IMR-90 (cell line): ENCODE measurements around the gene CLNK. TPM values are rescaled to one million over a fixed set of nuclear protein-coding genes. Genes with fewer than 3 reads are reported as not detected.

Experiments used
- ATAC-seq: fragments of 200-7000 bp; cut with Tn5 transposase; 2 replicates; pipeline ENCODE4 v1.9.1; 2020; ENCODE audit warnings: low read depth, mild to moderate bottlenecking, moderate library complexity
- BruUV-seq: library from RNA; stranded (reverse); fragments of 400-500 nt; replicated peaks from 2 replicates; lab custom pipeline; 2021; lab: Mats Ljungman, UMichigan
- CTCF ChIA-PET: fragments of 300-600 bp; formaldehyde crosslinking; extraction: SDS; loops from one replicate; lab custom pipeline; 2021; ENCODE audit warnings: antibody characterized with exemption; lab: Yijun Ruan, JAX
- POLR2A ChIA-PET: fragments of 300-600 bp; sonication (Branson Sonifier 250); formaldehyde crosslinking; loops from one replicate; lab custom pipeline; 2022; ENCODE audit warnings: antibody characterized with exemption; ENCODE audit not compliant: unreplicated experiment; lab: Charles Lee
- DNase-seq: peaks from one replicate; pipeline ENCODE4 v3.0.0; 2013
- H2AFZ ChIP-seq: replicated peaks from 2 replicates; pipeline ENCODE3; 2013; ENCODE audit warnings: low read length, mild to moderate bottlenecking; ENCODE audit not compliant: poor library complexity
- H2AK5ac ChIP-seq: 2 replicates; pipeline ENCODE4 v1.6.1; 2013; ENCODE audit warnings: low read depth, low read length, inconsistent platforms
- H2AK9ac ChIP-seq: replicated peaks from 2 replicates; pipeline ENCODE3; 2013; ENCODE audit warnings: mild to moderate bottlenecking, low read depth, low read length, moderate library complexity; ENCODE audit not compliant: poor library complexity
- H2BK120ac ChIP-seq: 2 replicates; pipeline ENCODE4 v1.6.1; 2013; ENCODE audit warnings: low read depth, low read length, inconsistent platforms
- H2BK15ac ChIP-seq: 3 replicates; pipeline ENCODE4 v1.6.1; 2013; ENCODE audit warnings: low read depth, low read length, inconsistent platforms
- H2BK20ac ChIP-seq: 2 replicates; pipeline ENCODE4 v1.6.1; 2013; ENCODE audit warnings: low read depth, mild to moderate bottlenecking, inconsistent platforms, low read length, moderate library complexity
- H2BK5ac ChIP-seq: 2 replicates; pipeline ENCODE4 v1.6.1; 2013; ENCODE audit warnings: mild to moderate bottlenecking, low read depth, low read length, inconsistent platforms; ENCODE audit not compliant: poor library complexity, severe bottlenecking
- H3K14ac ChIP-seq: replicated peaks from 2 replicates; pipeline ENCODE4 v1.6.1; 2013; ENCODE audit warnings: low read depth, low read length, inconsistent platforms
- H3K18ac ChIP-seq: 2 replicates; pipeline ENCODE4 v1.6.1; 2013; ENCODE audit warnings: low read depth, low read length, control low read depth
- H3K23ac ChIP-seq: 2 replicates; pipeline ENCODE4 v1.6.1; 2013; ENCODE audit warnings: low read depth, low read length, inconsistent platforms
- H3K27ac ChIP-seq: 2 replicates; pipeline ENCODE4 v1.5.1; 2013; ENCODE audit warnings: mild to moderate bottlenecking, control low read depth, low read length; ENCODE audit not compliant: insufficient read depth
- H3K27me3 ChIP-seq: 2 replicates; pipeline ENCODE4 v1.6.1; 2013; ENCODE audit warnings: low read length; ENCODE audit not compliant: control insufficient read depth, insufficient read depth
- H3K36me3 ChIP-seq: 2 replicates; pipeline ENCODE4 v1.6.1; 2013; ENCODE audit warnings: low read length, mixed read lengths; ENCODE audit not compliant: control insufficient read depth, insufficient read depth
- H3K4ac ChIP-seq: 2 replicates; pipeline ENCODE4 v1.6.1; 2013; ENCODE audit warnings: low read depth, low read length, inconsistent platforms
- H3K4me1 ChIP-seq: 2 replicates; pipeline ENCODE4 v1.6.1; 2013; ENCODE audit warnings: low read length, mixed read lengths; ENCODE audit not compliant: control insufficient read depth, insufficient read depth
- H3K4me2 ChIP-seq: 2 replicates; pipeline ENCODE4 v1.6.1; 2013; ENCODE audit warnings: low read depth, mild to moderate bottlenecking, control low read depth, low read length, moderate library complexity
- H3K4me3 ChIP-seq: 2 replicates; pipeline ENCODE4 v1.5.1; 2013; ENCODE audit warnings: low read depth, mild to moderate bottlenecking, control low read depth, low read length, moderate library complexity; ENCODE audit not compliant: insufficient read depth
- H3K56ac ChIP-seq: 2 replicates; pipeline ENCODE4 v1.6.1; 2013; ENCODE audit warnings: low read length, inconsistent platforms; ENCODE audit not compliant: insufficient read depth; ENCODE audit errors: extremely low read depth
- H3K79me1 ChIP-seq, 2 experiments: 2 replicates each; pipeline ENCODE4 v1.6.1; 2013; ENCODE audit warnings: low read length in 2 of 2, inconsistent platforms in 1 of 2, low read depth in 1 of 2
- H3K9ac ChIP-seq: 2 replicates; pipeline ENCODE4 v1.6.1; 2013; ENCODE audit warnings: low read depth, low read length, control low read depth
- H3K9me1 ChIP-seq: 2 replicates; pipeline ENCODE4 v1.6.1; 2013; ENCODE audit warnings: low read length, inconsistent platforms; ENCODE audit not compliant: insufficient read depth
- H3K9me3 ChIP-seq: 2 replicates; pipeline ENCODE4 v1.6.1; 2013; ENCODE audit warnings: low read length; ENCODE audit not compliant: control insufficient read depth, insufficient read depth
- H4K20me1 ChIP-seq: 2 replicates; pipeline ENCODE4 v1.6.1; 2013; ENCODE audit warnings: low read length, inconsistent platforms; ENCODE audit not compliant: insufficient read depth
- H4K5ac ChIP-seq: 2 replicates; pipeline ENCODE4 v1.6.1; 2013; ENCODE audit warnings: mild to moderate bottlenecking, low read depth, low read length, control low read depth
- H4K8ac ChIP-seq, 2 experiments: 2 replicates each; pipeline ENCODE4 v1.6.1; 2013; ENCODE audit warnings: low read depth in 2 of 2, low read length in 2 of 2, control low read depth in 1 of 2, inconsistent platforms in 1 of 2
- H4K91ac ChIP-seq: 2 replicates; pipeline ENCODE4 v1.6.1; 2013; ENCODE audit warnings: low read depth, low read length, inconsistent platforms; ENCODE audit not compliant: insufficient read depth
- MAZ ChIP-seq: IDR thresholded peaks from 2 replicates; pipeline ENCODE4 v1.6.1; 2012; ENCODE audit warnings: low read depth, mild to moderate bottlenecking, low read length, improper control_type of control experiment, moderate library complexity, borderline replicate concordance
- NFE2L2 ChIP-seq: fragments of 150-350 bp; IDR thresholded peaks from 2 replicates; pipeline ENCODE4 v1.6.1; 2016; ENCODE audit warnings: low read depth, mild to moderate bottlenecking, low read length
- WGBS, 2 experiments: methylation state at CpG; one replicate each; pipeline versions ENCODE4 v1.1.5 to v1.1.7; 2013; ENCODE audit warnings: missing lambda C conversion rate in 2 of 2; ENCODE audit not compliant: insufficient read length in 1 of 2; ENCODE audit errors: extremely low coverage in 2 of 2; 5-methylcytosine and 5-hydroxymethylcytosine counted together
- dilution Hi-C: fragments of 300-500 bp; cut with HindIII; formaldehyde crosslinking; loops from one replicate; pipeline ENCODE4 v1.14.3; 2018; ENCODE audit warnings: low sequenced_read_pairs; ENCODE audit not compliant: unreplicated experiment
- in situ Hi-C: fragments of 300-500 bp; cut with MboI; formaldehyde crosslinking; loops from 3 replicates; pipeline ENCODE4 v1.14.3; 2019; ENCODE audit warnings: low sequenced_read_pairs, inconsistent platforms, mixed read lengths
- intact Hi-C: fragments of 100-400 bp; cut with micrococcal nuclease; formaldehyde crosslinking; loops from 2 replicates; pipeline ENCODE4 v1.10.0; 2022
- polyA plus RNA-seq, 3 experiments: library from polyadenylated mRNA; depleted of rRNA; stranded (reverse); fragments of >200 nt; gene quantifications; 2 replicates each; pipeline ENCODE4 v1.2.3, GENCODE V29; 2012; ENCODE audit warnings: low replicate concordance in 1 of 3
- total RNA-seq: library from RNA; depleted of rRNA; stranded (reverse); fragments of >200 nt; gene quantifications from 2 replicates; pipeline ENCODE4 v1.2.3, GENCODE V29; 2012
- TF ChIP-seq, protein P1 (sequence below): fragments of 150-350 bp; IDR thresholded peaks from 2 replicates; pipeline ENCODE4 v1.6.1; 2016; ENCODE audit warnings: low read depth, mild to moderate bottlenecking, low read length, moderate library complexity, borderline replicate concordance

CLNK gene
- total and polyA plus RNA-seq, 2 of the 4 experiments (the other 2 are of a cell fraction) = not detected

DNA sequence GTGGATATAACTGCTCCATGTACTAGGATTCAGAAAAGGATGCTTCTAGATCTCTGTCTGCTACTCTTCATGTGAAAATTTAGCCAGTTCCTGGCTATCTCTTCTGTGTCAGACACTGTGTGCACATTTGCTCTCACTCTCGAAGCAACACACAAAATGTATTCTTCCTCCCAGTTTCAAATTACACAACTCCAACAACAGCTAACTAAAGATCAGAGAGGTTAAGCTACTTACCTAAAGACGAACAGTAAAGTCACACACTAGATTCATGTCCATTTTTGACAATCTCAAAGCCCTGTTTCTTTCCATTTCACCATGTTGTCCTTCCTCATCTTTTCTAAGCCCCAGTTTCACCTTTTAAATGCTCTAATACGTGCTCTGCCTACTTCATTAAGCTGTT, 2.2 kb downstream of the CLNK start:
- H3K9me1 ChIP-seq = no peaks in the 10 kb centered on the region
- no peak overlapping the region for H3K23ac ChIP-seq
- H3K36me3 ChIP-seq = no peaks in the 10 kb centered on the region
- no peak overlapping the region for H2AK5ac ChIP-seq
- dilution Hi-C loops (no loop called here), in situ Hi-C loops (no loop called here), intact Hi-C loops (no loop called here)
- H3K14ac ChIP-seq = no peak overlapping the region
- no peak overlapping the region for H2BK20ac ChIP-seq
- no peaks in the 10 kb centered on the region for H3K9me3 ChIP-seq
- H3K56ac ChIP-seq = no peak overlapping the region
- H3K9ac ChIP-seq = no peak overlapping the region
- ChIA-PET POLR2A (no interaction called here), CTCF (no interaction called here)
- no peak overlapping the region for H3K27ac ChIP-seq
- H2AFZ ChIP-seq = no peak overlapping the region
- no peaks in the 10 kb centered on the region for H3K4me1 ChIP-seq
- no peak overlapping the region for H4K8ac ChIP-seq
- 82% methylated on average over 1 of the region's 3 CpGs; no CpG with 5 or more reads in 1 of the 2 experiments for WGBS, 2 experiments
- no peak overlapping the region for H2BK15ac ChIP-seq
- no peak for DNase-seq
- no peak overlapping the region for H3K4ac ChIP-seq
- no peaks in the 10 kb centered on the region for H3K27me3 ChIP-seq
- H2BK120ac ChIP-seq = no peak overlapping the region
- no peak overlapping the region for H3K4me2 ChIP-seq
- no peak for TF ChIP-seq MAZ
- TF ChIP-seq, protein P1, sequence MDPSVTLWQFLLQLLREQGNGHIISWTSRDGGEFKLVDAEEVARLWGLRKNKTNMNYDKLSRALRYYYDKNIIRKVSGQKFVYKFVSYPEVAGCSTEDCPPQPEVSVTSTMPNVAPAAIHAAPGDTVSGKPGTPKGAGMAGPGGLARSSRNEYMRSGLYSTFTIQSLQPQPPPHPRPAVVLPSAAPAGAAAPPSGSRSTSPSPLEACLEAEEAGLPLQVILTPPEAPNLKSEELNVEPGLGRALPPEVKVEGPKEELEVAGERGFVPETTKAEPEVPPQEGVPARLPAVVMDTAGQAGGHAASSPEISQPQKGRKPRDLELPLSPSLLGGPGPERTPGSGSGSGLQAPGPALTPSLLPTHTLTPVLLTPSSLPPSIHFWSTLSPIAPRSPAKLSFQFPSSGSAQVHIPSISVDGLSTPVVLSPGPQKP = no peak
- no peak for TF ChIP-seq NFE2L2
- H3K79me1 ChIP-seq = no peaks in the 10 kb centered on the region
- no peak overlapping the region for H2AK9ac ChIP-seq
- no peaks in the 10 kb centered on the region for H4K20me1 ChIP-seq
- H4K91ac ChIP-seq = no peak overlapping the region
- no peak overlapping the region for H2BK5ac ChIP-seq
- no peak overlapping the region for H3K18ac ChIP-seq
- no TSS peak for BruUV-seq
- H4K5ac ChIP-seq = no peak overlapping the region
- no peak overlapping the region for H3K4me3 ChIP-seq
- no peak for ATAC-seq
